B cell (primary cell): Measurements from ENCODE around the gene FLT1.

ENCODE experiments used
- CTCF ChIP-seq: fragments of 200-600 bp; IDR thresholded peaks from one replicate; pipeline ENCODE4 v1.8.0; 2022; ENCODE audit warnings: antibody characterized with exemption, mild to moderate bottlenecking
- EZH2 ChIP-seq: IDR thresholded peaks from 2 replicates; pipeline ENCODE4 v1.6.1; 2012; ENCODE audit warnings: borderline replicate concordance, low read depth, mild to moderate bottlenecking, moderate library complexity, low read length; ENCODE audit not compliant: insufficient read depth, poor library complexity, severe bottlenecking

- TF ChIP-seq CTCF (no peak), EZH2 (no peak)
Measured at GRCh38 chr13:28483313-28483931, 11.5 kb downstream of the FLT1 start.
